ENCODE results near the gene GREB1.

DNA sequence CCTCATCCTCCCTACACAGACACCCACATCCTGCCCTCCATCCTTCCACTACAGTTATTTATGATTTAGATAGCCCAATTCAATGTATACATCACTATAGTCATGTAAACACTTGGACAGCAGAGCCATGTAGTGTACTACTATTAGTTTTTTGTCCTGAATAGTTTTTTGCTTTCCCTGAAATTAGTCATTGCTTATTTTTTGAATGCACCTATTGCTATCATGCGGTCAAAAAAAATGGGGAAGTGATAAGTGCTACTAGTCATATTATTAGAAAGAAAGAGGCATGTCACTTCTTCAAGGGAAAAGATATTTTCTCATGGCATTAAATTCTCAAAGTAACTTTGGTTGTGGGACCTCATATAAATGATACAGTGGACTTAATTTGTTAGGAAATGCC, 6.8 kb upstream of the GREB1 start:
- TF ChIP-seq TARDBP (IDR thresholded peaks at IDR 0.05) (no peak), BHLHE40 (IDR thresholded peaks at IDR 0.05; ENCODE audit: borderline replicate concordance) (no peak), SP1 (IDR thresholded peaks at IDR 0.05) (no peak), SUZ12 (IDR thresholded peaks at IDR 0.05) (no peak), NFRKB (IDR thresholded peaks at IDR 0.05) (no peak), CTBP1 (IDR thresholded peaks at IDR 0.05; ENCODE audit: borderline replicate concordance) (no peak), HDGF (IDR thresholded peaks at IDR 0.05; ENCODE audit: borderline replicate concordance) (no peak), FOXK2 (IDR thresholded peaks at IDR 0.05) (no peak)

Measured in HEK293T (cell line).